Mesothelial cell of epicardium (in vitro differentiated cells): ENCODE measurements around the gene KRTAP10-8. TPM values are rescaled to one million over a fixed set of nuclear protein-coding genes. Genes with fewer than 3 reads are reported as not detected.
"Not testable (repeated sequence)": the region's sequence is repeated elsewhere in the genome, so short reads cannot be mapped to it uniquely, and the experiment has no call there.

Source experiments
- DNase-seq, 2 experiments: peaks; one replicate each; pipeline ENCODE4 v3.0.0; 2021; ENCODE audit warnings: low spot score in 2 of 2; ENCODE audit not compliant: unreplicated experiment in 2 of 2
- H3K27ac Mint-ChIP-seq: 2 replicates; pipeline ENCODE4 v1.8.0; 2021; ENCODE audit warnings: mixed read lengths
- H3K27me3 Mint-ChIP-seq: 2 replicates; pipeline ENCODE4 v1.8.0; 2021; ENCODE audit warnings: low read depth, mixed read lengths
- H3K36me3 Mint-ChIP-seq: 2 replicates; pipeline ENCODE4 v1.8.0; 2021; ENCODE audit warnings: mixed read lengths
- H3K4me1 Mint-ChIP-seq: 2 replicates; pipeline ENCODE4 v1.8.0; 2021; ENCODE audit warnings: mixed read lengths
- H3K4me3 Mint-ChIP-seq: 2 replicates; pipeline ENCODE4 v1.8.0; 2021; ENCODE audit warnings: mild to moderate bottlenecking, moderate library complexity, mixed read lengths
- H3K9me3 Mint-ChIP-seq: 2 replicates; pipeline ENCODE4 v1.8.0; 2021; ENCODE audit warnings: mixed read lengths
- total RNA-seq: library from RNA; stranded (reverse); gene quantifications from 3 replicates; pipeline ENCODE4 v1.2.1, GENCODE V29; 2021
- TF ChIP-seq, protein P1 (sequence below): fragments of 200-600 bp; sonication (generic); IDR thresholded peaks from one replicate; pipeline ENCODE4 v1.5.0; 2021; ENCODE audit warnings: antibody characterized with exemption; ENCODE audit not compliant: unreplicated experiment

KRTAP10-8 gene
- total RNA-seq, 1 donor from 2014 or later: not detected

DNA sequence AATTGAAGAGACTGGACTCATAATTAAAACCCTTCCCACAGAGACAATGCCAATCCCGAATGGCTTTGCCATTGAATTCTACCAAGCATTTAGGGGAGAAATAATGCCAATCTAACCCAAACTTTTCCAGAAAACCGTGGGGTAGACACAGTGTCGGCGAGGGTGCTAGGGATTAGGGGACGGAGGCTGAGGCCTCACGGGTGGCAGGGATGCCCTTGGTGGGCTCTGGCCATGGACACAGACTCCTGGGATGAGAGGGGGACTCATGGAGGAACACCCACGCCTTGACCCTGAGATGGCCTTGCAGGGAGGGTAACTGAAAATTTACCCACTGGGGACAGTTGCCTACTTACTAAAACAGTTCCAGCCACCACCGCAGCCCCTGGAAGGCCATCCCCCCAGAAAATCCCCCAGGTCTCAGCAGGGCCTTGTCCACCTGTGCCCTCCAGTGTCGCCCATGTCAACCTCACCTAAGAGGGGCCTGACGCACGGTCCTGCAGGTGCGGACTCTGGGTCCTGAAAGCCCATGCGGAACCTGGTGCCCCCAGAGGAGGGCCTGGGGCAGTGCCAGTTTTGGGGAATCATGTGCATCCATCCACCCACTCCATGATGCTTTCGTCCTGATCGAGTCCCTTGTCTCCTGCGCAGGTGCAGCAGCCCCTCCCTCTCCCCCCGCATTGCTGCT lies 33.4 kb upstream of the KRTAP10-8 start:
- Mint-ChIP-seq H3K27me3 (peaks cover 4% of the 10 kb centered on the region), H3K9me3 (peaks cover 28% of the 10 kb centered on the region), H3K4me1 (peaks cover 7% of the 10 kb centered on the region), H3K36me3 (peaks cover 2% of the 10 kb centered on the region), H3K27ac (no peak overlapping the region), H3K4me3 (no peak overlapping the region)
- no peak for DNase-seq
- TF ChIP-seq, protein P1, sequence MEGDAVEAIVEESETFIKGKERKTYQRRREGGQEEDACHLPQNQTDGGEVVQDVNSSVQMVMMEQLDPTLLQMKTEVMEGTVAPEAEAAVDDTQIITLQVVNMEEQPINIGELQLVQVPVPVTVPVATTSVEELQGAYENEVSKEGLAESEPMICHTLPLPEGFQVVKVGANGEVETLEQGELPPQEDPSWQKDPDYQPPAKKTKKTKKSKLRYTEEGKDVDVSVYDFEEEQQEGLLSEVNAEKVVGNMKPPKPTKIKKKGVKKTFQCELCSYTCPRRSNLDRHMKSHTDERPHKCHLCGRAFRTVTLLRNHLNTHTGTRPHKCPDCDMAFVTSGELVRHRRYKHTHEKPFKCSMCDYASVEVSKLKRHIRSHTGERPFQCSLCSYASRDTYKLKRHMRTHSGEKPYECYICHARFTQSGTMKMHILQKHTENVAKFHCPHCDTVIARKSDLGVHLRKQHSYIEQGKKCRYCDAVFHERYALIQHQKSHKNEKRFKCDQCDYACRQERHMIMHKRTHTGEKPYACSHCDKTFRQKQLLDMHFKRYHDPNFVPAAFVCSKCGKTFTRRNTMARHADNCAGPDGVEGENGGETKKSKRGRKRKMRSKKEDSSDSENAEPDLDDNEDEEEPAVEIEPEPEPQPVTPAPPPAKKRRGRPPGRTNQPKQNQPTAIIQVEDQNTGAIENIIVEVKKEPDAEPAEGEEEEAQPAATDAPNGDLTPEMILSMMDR: no peak

DNA sequence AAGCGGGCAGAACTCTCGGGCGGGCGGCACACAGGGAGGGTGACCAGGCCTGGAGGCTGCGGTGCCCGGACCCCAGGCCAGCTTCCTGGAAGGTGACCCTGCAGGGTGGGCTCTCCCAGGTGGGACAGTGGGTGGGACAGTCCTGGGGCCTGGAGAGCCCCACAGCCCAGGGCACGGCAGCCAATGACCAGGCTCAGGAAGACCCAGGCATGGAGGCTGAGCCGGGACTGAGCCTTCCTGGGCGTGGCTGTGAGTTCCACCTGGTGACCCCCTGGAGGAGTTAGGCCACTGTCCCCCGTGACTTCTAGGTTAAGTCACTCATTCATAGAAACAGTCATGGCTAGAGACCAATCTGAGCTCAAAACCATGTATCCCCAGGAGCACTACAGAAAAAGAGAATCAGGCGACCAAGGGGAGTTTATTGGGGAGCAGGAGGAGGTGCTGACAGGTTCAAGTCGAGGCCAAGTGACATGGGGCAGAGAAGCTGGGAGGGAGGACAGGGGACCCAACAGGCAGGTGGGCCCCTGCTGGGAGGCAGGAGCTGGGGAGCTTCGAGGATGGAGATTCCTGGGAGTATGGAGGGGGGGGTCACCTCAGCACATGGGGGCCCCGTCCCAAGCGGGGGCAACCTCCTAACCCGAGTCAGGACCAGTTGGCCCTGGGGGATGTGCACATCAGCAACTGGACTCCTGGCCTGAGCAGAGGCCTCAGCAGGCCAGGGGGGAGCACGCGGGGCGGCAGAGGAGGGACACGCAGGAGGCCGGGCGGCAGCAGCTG lies 32.6 kb upstream of the KRTAP10-8 start:
- peaks cover 8% of the 10 kb centered on the region for H3K4me1 Mint-ChIP-seq
- H3K4me3 Mint-ChIP-seq: no peak overlapping the region
- TF ChIP-seq, protein P1: no peak
- peaks cover 4% of the 10 kb centered on the region for H3K27me3 Mint-ChIP-seq
- peaks cover 28% of the 10 kb centered on the region for H3K9me3 Mint-ChIP-seq
- H3K36me3 Mint-ChIP-seq: peaks cover 2% of the 10 kb centered on the region
- H3K27ac Mint-ChIP-seq: no peak overlapping the region
- DNase-seq: peak in 1 of 2 experiments; percentile 27

DNA sequence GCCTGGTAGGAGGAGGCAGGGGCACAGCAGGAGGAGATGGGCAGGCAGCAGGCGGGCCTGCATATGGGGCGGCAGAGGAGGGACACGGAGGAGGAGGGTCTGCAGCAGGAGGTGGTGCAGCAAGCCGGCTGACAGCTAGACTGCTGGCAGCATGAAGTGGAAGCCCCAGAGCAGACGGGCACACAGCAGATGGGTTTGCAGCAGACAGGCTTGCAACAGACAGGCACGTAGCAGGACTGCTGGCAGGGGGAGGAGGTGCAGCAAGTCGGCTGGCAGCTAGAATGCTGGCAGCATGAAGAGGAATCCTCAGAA lies 32.1 kb upstream of the KRTAP10-8 start:
- no peak for DNase-seq
- TF ChIP-seq, protein P1: no peak
- no peak overlapping the region for H3K27ac Mint-ChIP-seq
- H3K27me3 Mint-ChIP-seq: peaks cover 5% of the 10 kb centered on the region
- H3K4me3 Mint-ChIP-seq: no peak overlapping the region
- peaks cover 2% of the 10 kb centered on the region for H3K36me3 Mint-ChIP-seq
- H3K4me1 Mint-ChIP-seq: peaks cover 8% of the 10 kb centered on the region
- H3K9me3 Mint-ChIP-seq: peaks cover 28% of the 10 kb centered on the region

DNA sequence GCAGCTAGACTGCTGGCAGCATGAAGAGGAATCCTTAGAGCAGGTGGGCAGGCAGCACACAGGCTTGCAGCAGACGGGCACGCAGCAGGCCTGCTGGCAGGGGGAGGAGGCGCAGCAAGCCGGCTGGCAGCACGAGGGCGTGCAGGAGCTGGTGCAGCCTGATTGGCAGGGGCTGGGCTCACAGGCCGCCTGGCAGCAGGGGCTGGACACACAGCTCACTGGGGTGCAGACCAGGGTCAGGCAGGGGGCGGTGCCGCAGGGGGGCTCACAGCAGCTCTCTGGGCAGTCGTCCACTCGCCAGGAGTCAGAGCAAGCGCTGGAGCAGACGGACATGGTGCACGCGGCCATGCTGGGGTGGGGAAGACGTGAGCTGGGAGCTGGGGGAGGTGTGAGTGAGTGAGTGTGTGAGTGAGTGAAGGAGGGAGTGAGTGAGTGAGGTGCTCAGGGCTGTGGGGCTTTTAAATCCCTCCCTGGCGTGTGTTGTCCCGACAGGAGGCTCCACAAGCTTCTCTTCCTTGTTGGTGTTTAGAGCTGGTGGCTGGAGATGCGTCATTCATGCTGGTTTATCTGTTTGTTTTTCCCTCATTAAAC lies 31.6 kb upstream of the KRTAP10-8 start, which contains the start of gene KRTAP10-5:
TSS of gene KRTAP10-5 (minus strand) at position 374 of the 591 bp plus-strand sequence. CDS start at position 348, 26 bp downstream.
- not testable (repeated sequence) for H3K27me3 Mint-ChIP-seq, H3K36me3 Mint-ChIP-seq, H3K4me3 Mint-ChIP-seq, H3K4me1 Mint-ChIP-seq, H3K27ac Mint-ChIP-seq
- DNase-seq: peak in 1 of 2 experiments; percentile 31
- H3K9me3 Mint-ChIP-seq: peaks cover 28% of the 10 kb centered on the region

DNA sequence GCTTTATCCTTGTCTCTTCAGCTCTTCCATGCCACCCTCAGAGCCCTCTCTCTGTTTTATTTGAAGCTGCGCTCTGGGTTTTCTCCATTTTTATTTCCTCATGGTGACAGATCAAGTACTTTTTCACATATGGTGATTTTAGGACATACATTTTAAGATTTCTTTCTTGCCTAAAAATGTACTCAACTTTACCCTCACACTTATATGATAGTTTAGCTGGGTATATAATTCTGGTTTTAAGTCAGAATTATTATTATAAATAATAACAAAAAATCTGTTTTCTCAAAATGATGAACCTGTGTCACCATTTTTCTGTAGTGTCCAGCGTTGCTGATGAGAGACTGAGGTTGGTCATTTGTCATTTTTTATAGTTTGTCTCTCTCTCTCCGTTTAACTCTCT lies 30.7 kb upstream of the KRTAP10-8 start:
- no peak overlapping the region for H3K4me3 Mint-ChIP-seq
- peaks cover 2% of the 10 kb centered on the region for H3K36me3 Mint-ChIP-seq
- DNase-seq: no peak
- H3K27ac Mint-ChIP-seq: no peak overlapping the region
- TF ChIP-seq, protein P1: no peak
- peaks cover 33% of the 10 kb centered on the region for H3K9me3 Mint-ChIP-seq
- H3K4me1 Mint-ChIP-seq: peaks cover 8% of the 10 kb centered on the region
- peaks cover 13% of the 10 kb centered on the region for H3K27me3 Mint-ChIP-seq

DNA sequence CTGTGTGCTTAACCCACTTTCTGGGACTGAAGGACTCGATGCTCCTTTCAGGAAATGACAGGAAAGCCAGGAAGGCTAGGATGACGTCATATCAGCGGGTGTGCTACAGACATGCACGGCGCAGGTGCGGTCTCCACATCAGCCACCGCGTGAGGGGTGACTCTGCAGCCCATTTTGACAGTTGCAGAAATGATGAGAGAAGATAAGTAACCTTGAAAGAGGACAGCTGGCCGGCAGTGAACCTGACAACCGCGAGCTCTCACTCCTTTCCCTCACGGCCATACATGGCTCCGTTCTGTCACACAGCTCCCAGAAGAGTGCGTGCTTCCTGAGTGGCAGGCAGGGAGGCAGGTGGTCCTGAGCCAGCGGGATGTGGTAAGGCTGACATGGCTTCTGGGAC lies 29.8 kb upstream of the KRTAP10-8 start:
- no peak overlapping the region for H3K27ac Mint-ChIP-seq

More for the DNA sequence above, 29.8 kb upstream of the KRTAP10-8 start:
- TF ChIP-seq, protein P1: no peak
- peaks cover 33% of the 10 kb centered on the region for H3K9me3 Mint-ChIP-seq
- peaks cover 2% of the 10 kb centered on the region for H3K36me3 Mint-ChIP-seq
- no peak overlapping the region for H3K4me3 Mint-ChIP-seq
- DNase-seq: no peak
- H3K27me3 Mint-ChIP-seq: peaks cover 20% of the 10 kb centered on the region
- peaks cover 8% of the 10 kb centered on the region for H3K4me1 Mint-ChIP-seq
